HCT116 (cell line): ENCODE data around the gene DDX56. TPM values are rescaled to one million over a fixed set of nuclear protein-coding genes. Genes with fewer than 3 reads are reported as not detected.
A peak's percentile ranks its signal among the peaks of the same experiment; 100 is the strongest.

Experiments
- ATAC-seq: fragments of 200-7000 bp; cut with Tn5 transposase; 2 replicates; pipeline ENCODE4 v1.9.1; 2020; ENCODE audit warnings: mild to moderate bottlenecking, moderate library complexity
- BruUV-seq: library from RNA; stranded (reverse); fragments of 400-500 nt; replicated peaks from 2 replicates; lab custom pipeline; 2021; lab: Mats Ljungman, UMichigan
- CTCF ChIA-PET: fragments of 300-600 bp; sonication (Branson Sonifier 250); formaldehyde crosslinking; loops from one replicate; lab custom pipeline; 2021; ENCODE audit warnings: antibody characterized with exemption; lab: Charles Lee
- POLR2A ChIA-PET: fragments of 300-600, 350-600 bp; sonication (Branson Sonifier 250); formaldehyde crosslinking; loops from one replicate; lab custom pipeline; 2021; ENCODE audit warnings: antibody characterized with exemption; lab: Charles Lee
- RAD21 ChIA-PET, 2 experiments: fragments of 300-600 bp; sonication (Branson Sonifier 250); formaldehyde crosslinking; loops; one replicate each; lab custom pipeline; 2023; ENCODE audit warnings: low total read pairs in 2 of 2; ENCODE audit not compliant: uncharacterized antibody in 2 of 2, unreplicated experiment in 2 of 2, low non-redundant PET in 1 of 2; lab: Charles Lee
- DNase-seq: peaks from one replicate; pipeline ENCODE4 v3.0.0-alpha.2; 2010; ENCODE audit warnings: low read depth, low spot score
- H2AFZ ChIP-seq: fragments of 200-600 bp; shearing (Covaris generic), sonication (generic); 2 replicates; pipeline ENCODE4 v1.6.1; 2017; ENCODE audit warnings: low read depth, mixed run types, mixed read lengths, antibody characterized with exemption, low read length; ENCODE audit not compliant: poor library complexity, severe bottlenecking
- H3K27ac ChIP-seq: 2 replicates; pipeline ENCODE4 v1.5.1; 2012; ENCODE audit warnings: low read depth, low read length
- H3K27me3 ChIP-seq: fragments of 200-600 bp; sonication (generic); 2 replicates; pipeline ENCODE4 v1.6.1; 2016; ENCODE audit warnings: mixed run types, low read length, mixed read lengths; ENCODE audit not compliant: insufficient read depth
- H3K36me3 ChIP-seq, 2 experiments: fragments of 200-500 bp in 1 of 2; fragments of 200-600 bp in 1 of 2; sonication (Bioruptor generic) in 1 of 2; sonication (generic) in 1 of 2; 2 replicates each; pipeline versions ENCODE4 v1.5.1 to v1.6.1; 2014 to 2016; ENCODE audit warnings: low read length in 2 of 2, inconsistent platforms in 1 of 2, mixed read lengths in 1 of 2, mixed run types in 1 of 2; ENCODE audit not compliant: insufficient read depth in 2 of 2, control insufficient read depth in 1 of 2
- H3K4me1 ChIP-seq, 2 experiments: fragments of 200-600 bp in 1 of 2; sonication (generic) in 1 of 2; 2 replicates each; pipeline versions ENCODE4 v1.5.1 to v1.6.1; 2012 to 2017; ENCODE audit warnings: low read length in 2 of 2, inconsistent platforms in 1 of 2, mild to moderate bottlenecking in 1 of 2, mixed read lengths in 1 of 2, mixed run types in 1 of 2, moderate library complexity in 1 of 2; ENCODE audit not compliant: insufficient read depth in 2 of 2, control insufficient read depth in 1 of 2
- H3K4me2 ChIP-seq: fragments of 200-600 bp; sonication (generic); 2 replicates; pipeline ENCODE4 v1.6.1; 2017; ENCODE audit warnings: mixed run types, low read length, mixed read lengths
- H3K4me3 ChIP-seq, 2 experiments: fragments of 200-600 bp in 1 of 2; sonication (generic) in 1 of 2; replicated peaks in 1 of 2; 2 replicates each; pipeline ENCODE4 v1.5.1; 2011 to 2016; ENCODE audit warnings: low read length in 2 of 2, control low read depth in 1 of 2, low read depth in 1 of 2, mild to moderate bottlenecking in 1 of 2, mixed read lengths in 1 of 2, mixed run types in 1 of 2
- H3K79me2 ChIP-seq: fragments of 200-600 bp; sonication (generic); 2 replicates; pipeline ENCODE4 v1.6.1; 2017; ENCODE audit warnings: mild to moderate bottlenecking, mixed run types, low read length, moderate library complexity, mixed read lengths; ENCODE audit not compliant: insufficient read depth
- H3K9ac ChIP-seq: fragments of 200-600 bp; sonication (generic); 2 replicates; pipeline ENCODE4 v1.6.1; 2016; ENCODE audit warnings: low read length, mixed read lengths
- H3K9me2 ChIP-seq: fragments of 200-600 bp; sonication (generic), shearing (Covaris generic); 2 replicates; pipeline ENCODE4 v1.6.1; 2017; ENCODE audit warnings: mixed run types, mild to moderate bottlenecking, moderate library complexity; ENCODE audit not compliant: insufficient read depth
- H3K9me3 ChIP-seq, 2 experiments: fragments of 200-500 bp in 1 of 2; fragments of 200-600 bp in 1 of 2; sonication (Bioruptor generic) in 1 of 2; sonication (generic) in 1 of 2; 2 replicates each; pipeline ENCODE4 v1.6.1; 2014 to 2017; ENCODE audit warnings: low read length in 2 of 2, mixed read lengths in 2 of 2, inconsistent platforms in 1 of 2, low read depth in 1 of 2, mild to moderate bottlenecking in 1 of 2, mixed run types in 1 of 2, moderate library complexity in 1 of 2; ENCODE audit not compliant: control insufficient read depth in 1 of 2, insufficient read depth in 1 of 2
- H4K20me1 ChIP-seq: fragments of 200-600 bp; sonication (generic), shearing (Covaris generic); 2 replicates; pipeline ENCODE4 v1.6.1; 2017; ENCODE audit warnings: mixed run types, mild to moderate bottlenecking, moderate library complexity; ENCODE audit not compliant: insufficient read depth
- ATF3 ChIP-seq: IDR thresholded peaks from 2 replicates; pipeline ENCODE4 v1.6.1; 2012
- CBX3 ChIP-seq: IDR thresholded peaks from 2 replicates; pipeline ENCODE4 v1.6.1; 2012; ENCODE audit warnings: low read depth
- CEBPB ChIP-seq: IDR thresholded peaks from 2 replicates; pipeline ENCODE4 v1.6.1; 2012; ENCODE audit warnings: low read depth
- EGR1 ChIP-seq: IDR thresholded peaks from 2 replicates; pipeline ENCODE4 v1.6.1; 2012; ENCODE audit warnings: low read depth
- FOSL1 ChIP-seq: IDR thresholded peaks from 2 replicates; pipeline ENCODE4 v1.6.1; 2012; ENCODE audit warnings: low read depth
- JUND ChIP-seq: IDR thresholded peaks from 2 replicates; pipeline ENCODE4 v1.6.1; 2012
- POLR2AphosphoS5 ChIP-seq: IDR thresholded peaks from 2 replicates; pipeline ENCODE4 v1.6.1; 2011; ENCODE audit warnings: mild to moderate bottlenecking, low read depth, low read length, moderate library complexity
- REST ChIP-seq: IDR thresholded peaks from 2 replicates; pipeline ENCODE4 v1.6.1; 2012; ENCODE audit warnings: low read depth
- YY1 ChIP-seq: IDR thresholded peaks from 2 replicates; pipeline ENCODE4 v1.6.1; 2011; ENCODE audit warnings: low read length, low read depth, moderate library complexity, mild to moderate bottlenecking; ENCODE audit not compliant: insufficient replicate concordance; ENCODE audit errors: extremely low read depth
- ZFX ChIP-seq: fragments of 450-650 bp; IDR thresholded peaks from 2 replicates; pipeline ENCODE4 v1.6.1; 2017
- ZNF274 ChIP-seq: fragments of 200-500 bp; sonication (Bioruptor generic); IDR thresholded peaks from 2 replicates; pipeline ENCODE4 v1.6.1; 2014; ENCODE audit warnings: mild to moderate bottlenecking, low read depth, low read length, inconsistent platforms
- intact Hi-C: fragments of 100-400 bp; cut with micrococcal nuclease; formaldehyde crosslinking; loops from 2 replicates; pipeline ENCODE4 v1.10.0; 2022
- total RNA-seq: library from RNA; stranded (reverse); gene quantifications from one replicate; pipeline ENCODE4 v1.2.1, GENCODE V29; 2021; ENCODE audit not compliant: unreplicated experiment

Gene DDX56
- total RNA-seq, 1 experiment from 2014 or later = 119 TPM

GRCh38 chr7:44618045-44618444, 44.3 kb upstream of the DDX56 start:
- Histone ChIP-seq H3K4me1 (peaks cover 24 to 78% of the 10 kb centered on the region in 2 experiments), H3K9me2 (no peaks in the 10 kb centered on the region), H3K27ac (no peak overlapping the region), H3K4me3 (no peak overlapping the region), H3K79me2 (peaks cover 94% of the 10 kb centered on the region), H4K20me1 (no peaks in the 10 kb centered on the region), H2AFZ (no peak overlapping the region), H3K27me3 (no peaks in the 10 kb centered on the region), H3K36me3 (no peaks in the 10 kb centered on the region; a peak in 1 of 4 replicates), H3K9me3 (no peaks in the 10 kb centered on the region), H3K9ac (peak overlapping the region; percentile 18), H3K4me2 (peak overlapping the region; percentile 48)
- intact Hi-C loops = no loop called here
- ATAC-seq (no peak), DNase-seq (no peak)
- BruUV-seq = no TSS peak
- ChIA-PET CTCF (no interaction called here), POLR2A (interaction anchor here (1.9 kb wide), 1 partner anchor 11 kb away, joined by 7 read pairs; the partner anchor contains the start of gene OGDH), RAD21 (no interaction called here)
- TF ChIP-seq JUND (no peak), ZNF274 (no peak), ZFX (no peak), FOSL1 (no peak), ATF3 (no peak), YY1 (no peak), REST (no peak), CEBPB (no peak), POLR2AphosphoS5 (no peak), EGR1 (no peak), CBX3 (no peak)
